LNCAP (cell line): Measurements from ENCODE around the gene TTN.

Source experiments
- TF ChIP-seq, protein P1 (sequence below): fragments of 450-650 bp; IDR thresholded peaks from 2 replicates; pipeline ENCODE4 v1.5.1; 2017; ENCODE audit warnings: mild to moderate bottlenecking

Gene TTN

DNA sequence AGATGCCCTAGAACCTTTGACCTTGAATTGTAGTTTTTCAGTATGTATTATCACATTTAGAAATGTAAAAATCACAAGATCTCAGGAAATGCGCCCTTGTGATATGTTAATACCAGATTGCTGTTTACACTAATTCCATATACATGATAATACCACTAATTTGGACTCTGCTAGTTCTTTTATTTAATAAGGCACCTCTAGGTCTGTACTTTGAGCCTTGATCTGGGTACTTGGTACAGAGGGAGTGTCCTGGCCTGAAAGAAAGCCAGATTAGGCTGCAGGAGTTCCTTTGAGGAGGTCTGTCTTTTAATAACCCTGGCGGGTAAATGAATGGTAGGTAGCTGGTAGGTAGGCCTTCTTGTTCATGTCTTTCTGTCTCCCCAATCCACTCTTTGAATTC lies 300.7 kb downstream of the TTN start:
- TF ChIP-seq, protein P1, sequence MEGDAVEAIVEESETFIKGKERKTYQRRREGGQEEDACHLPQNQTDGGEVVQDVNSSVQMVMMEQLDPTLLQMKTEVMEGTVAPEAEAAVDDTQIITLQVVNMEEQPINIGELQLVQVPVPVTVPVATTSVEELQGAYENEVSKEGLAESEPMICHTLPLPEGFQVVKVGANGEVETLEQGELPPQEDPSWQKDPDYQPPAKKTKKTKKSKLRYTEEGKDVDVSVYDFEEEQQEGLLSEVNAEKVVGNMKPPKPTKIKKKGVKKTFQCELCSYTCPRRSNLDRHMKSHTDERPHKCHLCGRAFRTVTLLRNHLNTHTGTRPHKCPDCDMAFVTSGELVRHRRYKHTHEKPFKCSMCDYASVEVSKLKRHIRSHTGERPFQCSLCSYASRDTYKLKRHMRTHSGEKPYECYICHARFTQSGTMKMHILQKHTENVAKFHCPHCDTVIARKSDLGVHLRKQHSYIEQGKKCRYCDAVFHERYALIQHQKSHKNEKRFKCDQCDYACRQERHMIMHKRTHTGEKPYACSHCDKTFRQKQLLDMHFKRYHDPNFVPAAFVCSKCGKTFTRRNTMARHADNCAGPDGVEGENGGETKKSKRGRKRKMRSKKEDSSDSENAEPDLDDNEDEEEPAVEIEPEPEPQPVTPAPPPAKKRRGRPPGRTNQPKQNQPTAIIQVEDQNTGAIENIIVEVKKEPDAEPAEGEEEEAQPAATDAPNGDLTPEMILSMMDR = no peak

DNA sequence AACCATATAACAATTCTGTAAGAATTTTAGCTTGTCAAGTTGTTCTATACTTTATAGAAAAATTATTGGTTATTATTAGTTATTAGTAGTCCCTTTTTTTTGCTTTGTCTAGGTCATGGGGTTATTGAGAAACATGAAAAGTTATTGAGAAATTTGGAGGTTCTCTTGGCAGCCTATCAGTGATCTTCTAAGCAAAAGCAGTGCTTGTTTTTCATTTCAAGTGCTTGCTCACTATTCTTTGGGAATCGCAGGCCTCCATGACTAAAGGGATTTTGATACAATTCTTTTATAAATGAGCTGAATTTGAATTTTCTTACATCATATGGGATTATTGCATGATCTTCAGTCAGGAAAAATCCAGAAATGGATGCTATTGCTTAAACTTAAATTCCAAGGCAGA lies 301.1 kb downstream of the TTN start:
- TF ChIP-seq, protein P1 = no peak

DNA sequence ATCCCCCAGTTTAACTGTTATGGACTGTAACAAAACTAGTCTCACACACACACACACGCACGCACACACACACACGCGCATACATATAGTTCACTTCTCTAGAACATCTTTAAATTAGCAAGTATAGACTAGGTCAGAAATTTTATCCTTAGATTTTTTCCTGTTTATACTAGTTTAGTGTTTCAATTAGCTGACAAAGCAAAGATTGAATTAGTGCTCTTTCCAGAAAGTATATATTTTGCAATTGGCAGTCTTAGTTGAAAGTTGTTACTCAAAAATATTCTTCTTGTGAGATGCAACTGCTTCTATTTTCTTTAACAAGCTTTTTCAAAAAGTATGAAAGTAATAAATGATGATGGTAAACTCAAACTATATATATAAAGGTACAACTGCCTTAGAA lies 304.5 kb downstream of the TTN start:
- TF ChIP-seq, protein P1 = no peak

DNA sequence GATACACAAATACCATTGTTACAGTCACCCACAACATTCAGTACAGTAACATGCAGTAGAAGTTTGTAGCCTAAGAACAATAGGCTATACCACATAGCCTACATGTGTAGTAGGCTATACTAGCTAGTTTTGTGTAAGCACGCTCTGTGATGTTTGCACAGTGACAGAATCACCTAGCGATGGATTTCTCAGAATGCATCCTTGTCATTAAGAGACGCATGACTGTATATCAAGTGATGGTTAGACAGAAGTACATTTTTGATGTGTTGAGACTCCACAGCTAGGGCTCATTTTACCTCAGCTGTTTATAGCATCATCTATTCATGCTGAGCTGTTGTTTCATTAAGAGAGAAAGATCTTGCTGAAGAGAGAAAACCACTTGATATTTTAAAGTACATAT lies 307.6 kb downstream of the TTN start:
- TF ChIP-seq, protein P1 = no peak

DNA sequence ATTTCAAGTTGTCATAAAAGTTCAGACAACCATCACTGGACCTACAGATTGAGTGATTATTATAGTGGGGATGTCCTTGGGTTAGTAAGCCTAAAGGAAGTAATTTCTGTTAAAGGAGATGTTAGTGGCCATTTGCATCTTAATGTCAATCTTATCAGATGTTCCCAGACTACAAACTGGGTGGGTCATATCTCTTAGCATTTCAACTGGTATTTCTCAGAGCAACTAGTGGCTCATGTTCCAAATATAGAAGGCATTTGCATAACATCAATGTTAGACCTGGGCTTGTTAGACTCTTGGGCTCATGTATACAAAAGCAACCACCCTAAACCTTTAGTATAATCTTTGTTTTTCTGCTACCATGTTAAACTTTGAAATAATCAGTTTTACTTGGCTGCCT lies 309.1 kb downstream of the TTN start:
- TF ChIP-seq, protein P1 = no peak

DNA sequence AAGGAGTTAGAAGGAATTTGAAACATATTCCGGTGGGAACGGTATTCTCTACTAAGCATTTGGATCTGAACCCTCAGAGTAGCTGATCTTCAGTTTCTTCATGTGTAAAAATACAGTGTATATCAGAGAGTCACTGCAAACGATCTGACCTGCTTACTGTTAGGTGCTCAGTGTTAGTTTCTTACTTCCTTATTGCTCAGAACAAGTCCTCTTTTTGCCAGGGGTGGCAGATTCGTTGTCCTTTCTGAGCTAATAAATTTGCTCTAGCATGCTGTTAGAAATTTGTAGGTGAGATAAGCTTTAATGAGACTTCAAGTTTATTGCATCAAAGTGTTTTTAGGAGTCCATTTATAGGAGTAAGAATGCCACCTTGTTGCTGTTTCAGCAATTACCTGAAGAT lies 311.2 kb downstream of the TTN start:
- TF ChIP-seq, protein P1 = no peak

DNA sequence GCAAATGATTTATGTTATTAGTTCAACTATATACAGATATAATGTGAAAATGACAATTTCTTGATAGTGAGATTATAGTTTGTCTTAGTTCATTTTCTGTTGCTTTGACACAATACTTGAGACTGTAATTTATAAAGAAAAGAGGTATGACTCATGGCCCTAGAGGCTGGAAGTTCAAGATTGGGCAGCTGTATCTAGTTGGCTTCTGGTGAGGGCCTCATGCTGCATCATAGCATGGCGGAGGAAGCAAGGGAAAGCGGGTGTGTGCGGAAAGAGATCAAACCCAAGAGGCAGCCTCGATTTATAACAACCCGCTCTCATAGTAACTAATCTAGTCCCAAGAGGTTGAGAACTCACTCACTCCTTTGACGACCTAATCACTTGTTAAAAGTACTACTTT lies 315.6 kb downstream of the TTN start:
- TF ChIP-seq, protein P1 = no peak

DNA sequence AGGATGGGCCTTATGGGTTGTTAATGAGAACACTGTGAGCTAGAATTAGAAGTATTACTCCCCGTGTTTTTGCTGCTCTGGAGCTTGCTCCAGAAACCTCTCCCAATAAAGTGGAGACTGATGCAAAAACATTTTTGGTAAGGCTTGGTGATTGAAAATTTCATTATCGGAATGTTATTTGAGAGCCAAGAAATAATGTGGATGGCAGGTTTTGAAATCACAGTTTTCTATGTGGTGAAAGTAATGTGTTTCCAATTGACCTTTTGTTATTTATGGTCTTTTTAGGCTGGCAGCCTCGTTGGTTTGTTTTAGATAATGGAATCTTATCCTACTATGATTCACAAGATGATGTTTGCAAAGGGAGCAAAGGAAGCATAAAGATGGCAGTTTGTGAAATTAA lies 321.9 kb downstream of the TTN start:
- TF ChIP-seq, protein P1 = no peak
